Peyer's patch (tissue), 4 donors: ENCODE data around the gene MILR1.
"Not testable (repeated sequence)": the region's sequence is repeated elsewhere in the genome, so short reads cannot be mapped to it uniquely, and the experiment has no call there.

ENCODE experiments used
- POLR2A ChIP-seq, 2 donors: fragments of 450-650 bp; IDR thresholded peaks; one replicate each; pipeline ENCODE4 v1.5.1; 2017; ENCODE audit warnings: antibody characterized with exemption in 2 of 2, mild to moderate bottlenecking in 2 of 2, moderate library complexity in 2 of 2
- TF ChIP-seq, protein P1 (sequence below), 6 experiments: fragments of 450-650 bp in 4 of 6; fragments of 200-600 bp in 2 of 6; sonication (generic) in 1 of 6; IDR thresholded peaks; one replicate each; pipeline ENCODE4 v1.5.1; 2017 to 2019; ENCODE audit warnings: antibody characterized with exemption in 6 of 6, mild to moderate bottlenecking in 3 of 6, moderate library complexity in 1 of 6

DNA sequence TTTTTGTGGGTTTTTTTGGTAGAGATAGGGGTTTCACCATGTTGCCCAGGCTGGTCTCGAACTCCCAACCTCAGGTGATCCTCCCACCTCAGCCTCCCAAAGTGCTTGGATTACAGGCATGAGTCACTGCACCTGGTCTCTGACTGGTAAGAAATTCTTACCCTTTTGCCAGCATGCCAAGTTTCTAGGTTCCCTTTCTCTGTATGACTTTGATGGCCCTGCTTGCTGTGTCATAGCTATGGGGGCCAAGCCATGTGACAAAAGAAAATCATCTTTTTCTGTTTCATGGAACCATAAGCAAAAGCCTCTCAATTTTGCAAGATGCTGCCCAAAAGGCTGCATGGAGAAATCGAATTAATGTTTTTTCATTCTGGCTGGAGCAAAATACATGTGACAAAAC, 18.9 kb upstream of the MILR1 start:
- TF ChIP-seq, protein P1, sequence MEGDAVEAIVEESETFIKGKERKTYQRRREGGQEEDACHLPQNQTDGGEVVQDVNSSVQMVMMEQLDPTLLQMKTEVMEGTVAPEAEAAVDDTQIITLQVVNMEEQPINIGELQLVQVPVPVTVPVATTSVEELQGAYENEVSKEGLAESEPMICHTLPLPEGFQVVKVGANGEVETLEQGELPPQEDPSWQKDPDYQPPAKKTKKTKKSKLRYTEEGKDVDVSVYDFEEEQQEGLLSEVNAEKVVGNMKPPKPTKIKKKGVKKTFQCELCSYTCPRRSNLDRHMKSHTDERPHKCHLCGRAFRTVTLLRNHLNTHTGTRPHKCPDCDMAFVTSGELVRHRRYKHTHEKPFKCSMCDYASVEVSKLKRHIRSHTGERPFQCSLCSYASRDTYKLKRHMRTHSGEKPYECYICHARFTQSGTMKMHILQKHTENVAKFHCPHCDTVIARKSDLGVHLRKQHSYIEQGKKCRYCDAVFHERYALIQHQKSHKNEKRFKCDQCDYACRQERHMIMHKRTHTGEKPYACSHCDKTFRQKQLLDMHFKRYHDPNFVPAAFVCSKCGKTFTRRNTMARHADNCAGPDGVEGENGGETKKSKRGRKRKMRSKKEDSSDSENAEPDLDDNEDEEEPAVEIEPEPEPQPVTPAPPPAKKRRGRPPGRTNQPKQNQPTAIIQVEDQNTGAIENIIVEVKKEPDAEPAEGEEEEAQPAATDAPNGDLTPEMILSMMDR (IDR thresholded peaks at IDR 0.05): not testable (repeated sequence)
- TF ChIP-seq POLR2A (IDR thresholded peaks at IDR 0.05): not testable (repeated sequence)
